Suprapubic skin (tissue), 4 donors: ENCODE results near the gene VIPAS39. TPM values are rescaled to one million over a fixed set of nuclear protein-coding genes. Genes with fewer than 3 reads are reported as not detected.

Experiments used
- DNase-seq, 2 donors: peaks; one replicate each; pipeline ENCODE4 v3.0.0-alpha.2; 2019; ENCODE audit warnings: low spot score in 2 of 2
- H3K27ac ChIP-seq: fragments of 200-600 bp; sonication (generic); one replicate; pipeline ENCODE4 v1.5.1; 2019
- H3K27me3 ChIP-seq: fragments of 200-600 bp; sonication (generic); one replicate; pipeline ENCODE4 v1.5.1; 2019
- H3K36me3 ChIP-seq: fragments of 200-600 bp; sonication (generic); one replicate; pipeline ENCODE4 v1.5.1; 2019
- H3K4me1 ChIP-seq: fragments of 200-600 bp; sonication (generic); one replicate; pipeline ENCODE4 v1.5.1; 2019
- H3K4me3 ChIP-seq: fragments of 200-600 bp; sonication (generic); one replicate; pipeline ENCODE4 v1.5.1; 2019; ENCODE audit warnings: mild to moderate bottlenecking
- H3K9me3 ChIP-seq: fragments of 200-600 bp; sonication (generic); one replicate; pipeline ENCODE4 v1.5.1; 2019
- EP300 ChIP-seq: sonication (generic); formaldehyde crosslinking; IDR thresholded peaks from one replicate; pipeline ENCODE4 v1.6.1; 2017; ENCODE audit warnings: antibody characterized with exemption
- POLR2A ChIP-seq, 2 donors: fragments of 450-650 bp; IDR thresholded peaks; one replicate each; pipeline ENCODE4 v1.6.1; 2017; ENCODE audit warnings: antibody characterized with exemption in 2 of 2, mild to moderate bottlenecking in 2 of 2, moderate library complexity in 2 of 2
- POLR2AphosphoS5 ChIP-seq, 3 donors: sonication (generic); formaldehyde crosslinking; IDR thresholded peaks; one replicate each; pipeline ENCODE4 v1.6.1; 2017; ENCODE audit warnings: antibody characterized with exemption in 3 of 3
- WGBS: methylation state at CpG from one replicate; pipeline ENCODE4 v1.1.5; 2018; 5-methylcytosine and 5-hydroxymethylcytosine counted together
- total RNA-seq, 4 donors: library from RNA; depleted of rRNA; stranded (reverse); fragments of >200 nt; gene quantifications; one replicate each; pipeline ENCODE4 v1.1.0, GENCODE V29; 2016
- TF ChIP-seq, protein P1 (sequence below), 2 donors: fragments of 200-600 bp in 1 of 2; fragments of 450-650 bp in 1 of 2; sonication (generic) in 1 of 2; IDR thresholded peaks; one replicate each; pipeline ENCODE4 v1.5.1; 2016 to 2019; ENCODE audit warnings: antibody characterized with exemption in 2 of 2, mild to moderate bottlenecking in 1 of 2, moderate library complexity in 1 of 2

VIPAS39 gene
- total RNA-seq, 4 donors from 2014 or later = 11.7 to 21.6 (median 16.9) TPM

- H3K9me3 ChIP-seq = no peaks in the 10 kb centered on the region
- H3K36me3 ChIP-seq = peaks cover 31% of the 10 kb centered on the region
- no peak for DNase-seq
- no peaks in the 10 kb centered on the region for H3K27me3 ChIP-seq
- peak overlapping the region; percentile 90 for H3K27ac ChIP-seq
- 0% methylated on average over 11 of the region's 18 CpGs for WGBS
- H3K4me3 ChIP-seq = peak overlapping the region; percentile 99
- H3K4me1 ChIP-seq = peaks cover 31% of the 10 kb centered on the region
- no peak for TF ChIP-seq EP300
- TF ChIP-seq POLR2A (IDR thresholded peaks at IDR 0.05) = no peak
These were observed 283 bp downstream of the VIPAS39 start for GRCh38 chr14:77457115-77457521.

DNA sequence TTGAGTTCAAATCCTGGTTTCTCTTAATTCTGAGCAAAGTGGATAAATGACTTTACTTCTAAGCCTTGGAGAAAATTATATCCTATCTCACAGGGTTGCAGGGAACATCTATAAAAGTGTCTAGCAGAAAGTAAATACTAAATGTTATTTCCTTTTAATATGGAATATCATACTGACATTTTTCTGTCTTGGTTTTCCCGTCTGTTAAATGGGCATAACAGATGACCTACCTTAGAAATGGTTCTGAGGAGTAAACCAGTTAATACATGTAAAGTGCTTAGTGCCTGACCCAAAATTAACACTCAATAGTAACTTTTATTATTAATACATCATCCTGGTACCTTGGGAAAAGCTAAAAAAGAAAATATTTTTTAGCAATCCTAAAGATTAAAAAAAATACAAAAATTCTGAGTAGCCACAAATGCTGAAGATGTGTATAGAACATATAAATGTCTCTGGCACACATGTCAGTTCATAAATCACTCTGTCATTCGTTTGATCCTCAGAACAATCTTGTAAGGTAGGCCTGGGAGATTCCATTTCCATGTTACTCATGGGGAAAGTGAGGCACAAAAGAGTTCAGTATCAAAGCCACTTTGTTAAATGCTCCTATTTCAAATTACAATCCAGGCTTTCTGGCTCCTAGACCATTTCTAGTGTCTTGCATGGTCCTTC lies 1.3 kb downstream of the VIPAS39 start:
- Histone ChIP-seq H3K4me3 (peak overlapping the region; percentile 99), H3K4me1 (peaks cover 31% of the 10 kb centered on the region), H3K9me3 (no peaks in the 10 kb centered on the region), H3K36me3 (peaks cover 24% of the 10 kb centered on the region), H3K27me3 (no peaks in the 10 kb centered on the region), H3K27ac (no peak overlapping the region)
- no peak for DNase-seq
- WGBS = 62% methylated on average over 2 of the region's 2 CpGs
- TF ChIP-seq EP300 (no peak), POLR2AphosphoS5 (IDR thresholded peaks at IDR 0.05) (no peak), POLR2A (IDR thresholded peaks at IDR 0.05) (no peak)
- TF ChIP-seq, protein P1, sequence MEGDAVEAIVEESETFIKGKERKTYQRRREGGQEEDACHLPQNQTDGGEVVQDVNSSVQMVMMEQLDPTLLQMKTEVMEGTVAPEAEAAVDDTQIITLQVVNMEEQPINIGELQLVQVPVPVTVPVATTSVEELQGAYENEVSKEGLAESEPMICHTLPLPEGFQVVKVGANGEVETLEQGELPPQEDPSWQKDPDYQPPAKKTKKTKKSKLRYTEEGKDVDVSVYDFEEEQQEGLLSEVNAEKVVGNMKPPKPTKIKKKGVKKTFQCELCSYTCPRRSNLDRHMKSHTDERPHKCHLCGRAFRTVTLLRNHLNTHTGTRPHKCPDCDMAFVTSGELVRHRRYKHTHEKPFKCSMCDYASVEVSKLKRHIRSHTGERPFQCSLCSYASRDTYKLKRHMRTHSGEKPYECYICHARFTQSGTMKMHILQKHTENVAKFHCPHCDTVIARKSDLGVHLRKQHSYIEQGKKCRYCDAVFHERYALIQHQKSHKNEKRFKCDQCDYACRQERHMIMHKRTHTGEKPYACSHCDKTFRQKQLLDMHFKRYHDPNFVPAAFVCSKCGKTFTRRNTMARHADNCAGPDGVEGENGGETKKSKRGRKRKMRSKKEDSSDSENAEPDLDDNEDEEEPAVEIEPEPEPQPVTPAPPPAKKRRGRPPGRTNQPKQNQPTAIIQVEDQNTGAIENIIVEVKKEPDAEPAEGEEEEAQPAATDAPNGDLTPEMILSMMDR (IDR thresholded peaks at IDR 0.05) = no peak

GRCh38 chr14:77442196-77442595 lies 15.2 kb downstream of the VIPAS39 start:
- DNase-seq = no peak
- Histone ChIP-seq H3K4me1 (no peaks in the 10 kb centered on the region), H3K27ac (no peak overlapping the region), H3K9me3 (no peaks in the 10 kb centered on the region), H3K36me3 (peaks cover 84% of the 10 kb centered on the region), H3K4me3 (no peak overlapping the region), H3K27me3 (no peaks in the 10 kb centered on the region)
- TF ChIP-seq POLR2A (IDR thresholded peaks at IDR 0.05) (no peak), EP300 (no peak), POLR2AphosphoS5 (IDR thresholded peaks at IDR 0.05) (no peak)
- TF ChIP-seq, protein P1 (IDR thresholded peaks at IDR 0.05) = no peak
- 91% methylated on average over 2 of the region's 2 CpGs for WGBS

- no peak for TF ChIP-seq EP300
- TF ChIP-seq, protein P1 (IDR thresholded peaks at IDR 0.05) = no peak
- TF ChIP-seq POLR2A (IDR thresholded peaks at IDR 0.05) = no peak
- no peak for TF ChIP-seq POLR2AphosphoS5 (IDR thresholded peaks at IDR 0.05)
- 93% methylated on average over 4 of the region's 4 CpGs for WGBS
- Histone ChIP-seq H3K36me3 (peaks cover 86% of the 10 kb centered on the region), H3K4me3 (no peak overlapping the region), H3K27me3 (no peaks in the 10 kb centered on the region), H3K27ac (no peak overlapping the region), H3K9me3 (no peaks in the 10 kb centered on the region), H3K4me1 (no peaks in the 10 kb centered on the region)
- DNase-seq = no peak
These were observed 17.5 kb downstream of the VIPAS39 start for GRCh38 chr14:77439861-77440260.

GRCh38 chr14:77438596-77438995 lies 18.8 kb downstream of the VIPAS39 start:
- H3K9me3 ChIP-seq = no peaks in the 10 kb centered on the region
- H3K4me1 ChIP-seq = no peaks in the 10 kb centered on the region
- H3K27ac ChIP-seq = no peak overlapping the region
- H3K36me3 ChIP-seq = peaks cover 89% of the 10 kb centered on the region
- TF ChIP-seq, protein P1 (IDR thresholded peaks at IDR 0.05) = no peak
- TF ChIP-seq EP300 = no peak
- TF ChIP-seq POLR2AphosphoS5 (IDR thresholded peaks at IDR 0.05) = no peak
- no peak for TF ChIP-seq POLR2A (IDR thresholded peaks at IDR 0.05)
- WGBS = 98% methylated on average over 1 of the region's 1 CpG
- no peaks in the 10 kb centered on the region for H3K27me3 ChIP-seq
- no peak for DNase-seq
- no peak overlapping the region for H3K4me3 ChIP-seq

DNA sequence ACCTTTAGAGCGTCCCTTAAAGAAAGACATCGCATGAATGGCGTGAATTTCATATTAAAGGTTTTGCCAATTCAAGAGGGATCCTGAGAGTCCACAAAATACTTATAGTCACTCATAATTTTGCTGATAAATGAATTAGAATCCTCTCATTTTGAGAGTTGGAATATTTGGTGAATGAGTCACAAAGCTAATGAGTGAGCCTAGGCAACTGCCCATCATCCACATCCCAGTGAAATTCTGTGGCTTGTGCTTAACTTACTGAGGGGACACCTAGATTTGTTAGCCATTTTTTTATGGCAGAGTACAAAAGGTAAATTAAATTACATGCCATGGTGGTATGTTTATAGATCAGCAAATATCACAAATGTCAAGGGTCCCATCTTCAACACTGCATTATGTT lies 21.4 kb downstream of the VIPAS39 start:
- no peak for DNase-seq
- Histone ChIP-seq H3K4me1 (no peaks in the 10 kb centered on the region), H3K27me3 (no peaks in the 10 kb centered on the region), H3K4me3 (no peak overlapping the region), H3K27ac (no peak overlapping the region), H3K9me3 (no peaks in the 10 kb centered on the region), H3K36me3 (peaks cover 89% of the 10 kb centered on the region)
- WGBS = 95% methylated on average over 3 of the region's 3 CpGs
- TF ChIP-seq, protein P1 (IDR thresholded peaks at IDR 0.05) = no peak
- TF ChIP-seq POLR2AphosphoS5 (IDR thresholded peaks at IDR 0.05) (no peak), POLR2A (IDR thresholded peaks at IDR 0.05) (no peak), EP300 (no peak)
